Suprapubic skin (tissue), 3 donors: ENCODE data around the gene ACAP3.

Experiments used
- EP300 ChIP-seq: sonication (generic); formaldehyde crosslinking; IDR thresholded peaks from one replicate; pipeline ENCODE4 v1.6.1; 2017; ENCODE audit warnings: antibody characterized with exemption
- POLR2A ChIP-seq, 2 donors: fragments of 450-650 bp; IDR thresholded peaks; one replicate each; pipeline ENCODE4 v1.6.1; 2017; ENCODE audit warnings: antibody characterized with exemption in 2 of 2, mild to moderate bottlenecking in 2 of 2, moderate library complexity in 2 of 2
- TF ChIP-seq, protein P1 (sequence below), 2 donors: fragments of 200-600 bp in 1 of 2; fragments of 450-650 bp in 1 of 2; sonication (generic) in 1 of 2; IDR thresholded peaks; one replicate each; pipeline ENCODE4 v1.5.1; 2016 to 2019; ENCODE audit warnings: antibody characterized with exemption in 2 of 2, mild to moderate bottlenecking in 1 of 2, moderate library complexity in 1 of 2

DNA sequence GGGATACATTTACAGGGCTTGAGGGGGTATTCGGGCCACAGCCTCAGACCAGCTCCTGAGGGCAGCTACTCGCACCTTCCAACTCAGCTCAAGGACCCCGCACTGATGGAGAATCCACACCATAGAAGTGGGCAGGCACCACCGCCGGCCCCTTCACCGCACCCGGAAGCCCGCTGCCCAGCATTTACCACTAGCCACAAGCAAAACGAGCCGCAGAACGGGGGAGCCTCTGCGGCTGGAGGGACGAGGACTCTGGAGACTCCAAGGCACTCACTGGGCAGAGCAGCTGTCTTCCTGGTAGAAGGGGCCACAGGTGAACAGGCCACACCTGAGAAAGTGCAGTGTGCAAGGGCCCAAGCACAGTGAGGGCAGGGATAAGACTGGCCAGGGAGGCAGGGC lies 39.4 kb downstream of the ACAP3 start:
- TF ChIP-seq, protein P1, sequence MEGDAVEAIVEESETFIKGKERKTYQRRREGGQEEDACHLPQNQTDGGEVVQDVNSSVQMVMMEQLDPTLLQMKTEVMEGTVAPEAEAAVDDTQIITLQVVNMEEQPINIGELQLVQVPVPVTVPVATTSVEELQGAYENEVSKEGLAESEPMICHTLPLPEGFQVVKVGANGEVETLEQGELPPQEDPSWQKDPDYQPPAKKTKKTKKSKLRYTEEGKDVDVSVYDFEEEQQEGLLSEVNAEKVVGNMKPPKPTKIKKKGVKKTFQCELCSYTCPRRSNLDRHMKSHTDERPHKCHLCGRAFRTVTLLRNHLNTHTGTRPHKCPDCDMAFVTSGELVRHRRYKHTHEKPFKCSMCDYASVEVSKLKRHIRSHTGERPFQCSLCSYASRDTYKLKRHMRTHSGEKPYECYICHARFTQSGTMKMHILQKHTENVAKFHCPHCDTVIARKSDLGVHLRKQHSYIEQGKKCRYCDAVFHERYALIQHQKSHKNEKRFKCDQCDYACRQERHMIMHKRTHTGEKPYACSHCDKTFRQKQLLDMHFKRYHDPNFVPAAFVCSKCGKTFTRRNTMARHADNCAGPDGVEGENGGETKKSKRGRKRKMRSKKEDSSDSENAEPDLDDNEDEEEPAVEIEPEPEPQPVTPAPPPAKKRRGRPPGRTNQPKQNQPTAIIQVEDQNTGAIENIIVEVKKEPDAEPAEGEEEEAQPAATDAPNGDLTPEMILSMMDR (IDR thresholded peaks at IDR 0.05): no peak
- TF ChIP-seq EP300 (no peak), POLR2A (IDR thresholded peaks at IDR 0.05) (no peak)
